ENCODE results near the gene ZNF24.

- TF ChIP-seq SMC3 (IDR thresholded peaks at IDR 0.05; ENCODE audit: low read depth, low read length), result no peak
- no peak for TF ChIP-seq CTCF (conservative IDR thresholded peaks at IDR 0.05; ENCODE audit: low read depth, low read length)
Observed at GRCh38 chr18:35390951-35391700, 46.9 kb upstream of the ZNF24 start.
